GM18519 (cell line): ENCODE data around the gene IRX3.

Source experiments
- ATAC-seq: cut with Tn5 transposase; IDR thresholded peaks from one replicate; pipeline ENCODE4 v1.9.1; 2021; ENCODE audit warnings: mild to moderate bottlenecking, moderate library complexity; ENCODE audit not compliant: unreplicated experiment, low FRiP score

Gene IRX3

DNA sequence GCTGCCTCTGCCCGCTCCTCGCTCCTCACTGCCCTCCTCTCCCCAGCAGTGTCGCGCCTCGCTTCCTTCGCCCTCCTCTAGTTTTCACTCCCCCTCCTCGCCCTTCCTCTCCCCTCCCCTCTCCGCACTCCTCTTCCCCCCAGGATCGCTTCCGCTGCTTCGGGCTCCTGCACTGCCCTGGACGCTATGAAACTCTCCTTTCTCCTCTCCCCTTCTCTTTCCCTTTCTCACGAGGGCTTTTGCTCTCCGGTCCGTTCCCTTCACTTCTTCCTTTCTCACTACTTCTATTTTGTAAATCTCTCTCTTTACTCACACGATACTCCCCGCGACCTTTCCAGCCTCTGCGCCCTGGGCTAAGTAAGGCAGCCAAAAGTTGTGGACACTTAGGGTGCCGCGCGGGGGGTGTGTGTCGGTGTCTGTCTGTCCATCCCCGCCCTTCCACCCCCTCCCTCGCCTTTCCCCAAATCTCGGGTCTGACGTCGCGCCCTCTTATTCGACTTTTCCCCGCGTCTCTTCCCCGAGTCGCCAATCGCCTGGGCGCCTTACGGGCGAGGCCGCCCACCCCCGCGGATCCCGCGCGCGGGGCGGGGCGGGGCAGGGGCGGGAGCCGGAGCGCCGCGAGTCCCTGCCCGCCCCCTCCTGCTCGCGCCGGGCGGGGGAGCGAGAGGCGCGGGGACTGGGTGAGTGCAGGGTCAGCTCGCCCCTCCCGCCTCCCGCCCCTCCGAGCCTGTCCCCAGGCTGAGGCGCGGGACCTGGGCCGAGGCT is at the start of gene IRX3:
Gene IRX3, minus strand, starts transcription at position 422 of the 765 bp plus-strand sequence. CDS start 737 bp downstream, outside the sequence.
- ATAC-seq, result no peak

DNA sequence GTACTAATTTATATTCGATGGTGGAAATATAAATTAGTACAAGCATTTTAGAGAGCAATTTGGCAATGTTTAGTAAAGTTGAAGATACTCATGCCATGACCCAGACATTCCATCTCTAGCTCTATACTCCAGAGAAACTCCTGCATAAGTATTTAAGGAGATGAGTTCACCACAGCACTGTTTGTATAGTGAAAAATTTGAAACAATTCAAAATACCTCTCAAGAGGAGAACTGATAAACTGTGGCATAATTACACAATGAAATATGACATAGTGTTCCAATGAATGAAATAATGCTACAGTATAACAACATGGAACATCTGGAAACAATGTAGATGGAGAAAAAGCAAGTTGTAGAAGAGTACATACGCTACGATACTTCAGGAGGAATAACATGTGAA is 48.6 kb upstream of the IRX3 start:
- no peak for ATAC-seq

DNA sequence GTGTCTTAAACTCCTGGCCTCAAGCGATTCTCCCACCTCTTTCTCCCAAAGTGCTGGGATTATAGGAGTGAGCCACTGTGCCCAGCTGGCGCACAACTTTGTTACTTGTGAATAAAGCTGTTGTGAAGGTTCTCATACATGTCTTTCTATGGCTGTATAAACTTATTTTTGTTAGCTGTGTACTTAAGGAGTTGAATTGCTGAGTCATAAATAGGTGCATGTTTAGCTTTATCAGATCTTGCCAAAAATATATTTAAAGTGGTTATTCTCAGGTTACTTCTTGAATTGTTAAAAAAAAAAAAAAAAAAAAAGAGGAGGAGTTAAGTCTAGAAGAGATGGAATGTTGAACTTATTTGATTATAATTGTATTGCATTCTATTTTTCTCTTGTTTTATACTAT is 47.6 kb upstream of the IRX3 start:
- no peak for ATAC-seq

DNA sequence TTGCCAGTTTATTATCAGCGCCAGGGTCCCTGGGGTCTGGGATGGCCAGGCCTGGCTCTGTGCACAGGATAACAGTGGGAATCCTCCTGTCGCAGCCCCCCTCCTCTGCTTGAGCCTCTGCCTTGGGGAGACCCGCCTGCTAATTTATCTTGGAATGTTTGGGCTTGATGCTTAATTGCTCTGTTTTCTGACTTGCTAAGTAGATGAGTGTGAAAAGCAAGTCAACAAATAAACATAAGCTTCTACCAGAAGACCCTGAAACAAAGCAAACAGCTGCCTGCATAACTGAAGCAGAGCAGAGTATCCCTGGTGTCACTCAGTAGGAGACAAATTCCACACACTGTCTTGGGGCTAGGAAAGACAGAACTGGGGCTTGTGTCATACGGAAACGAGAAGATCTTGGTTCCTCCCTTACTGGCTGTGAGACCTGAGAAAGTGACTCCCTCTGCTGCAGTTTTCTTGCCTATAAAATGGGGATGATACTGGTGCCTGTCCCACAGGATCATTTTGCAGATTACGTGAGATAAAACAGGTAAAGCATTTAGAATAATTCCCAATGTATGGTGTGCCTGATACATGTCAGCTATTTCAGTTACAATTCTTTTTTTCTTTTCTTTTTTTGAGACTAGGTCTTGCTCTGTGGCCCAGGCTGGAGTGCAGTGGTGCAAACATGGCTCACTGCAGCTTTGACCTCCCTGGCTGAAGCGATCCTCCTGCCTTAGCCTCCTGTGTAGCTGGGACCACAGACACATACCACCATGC is 44.8 kb upstream of the IRX3 start:
- ATAC-seq, result no peak

- ATAC-seq, result no peak
Measured at GRCh38 chr16:54327609-54328008, 41.0 kb upstream of the IRX3 start.

DNA sequence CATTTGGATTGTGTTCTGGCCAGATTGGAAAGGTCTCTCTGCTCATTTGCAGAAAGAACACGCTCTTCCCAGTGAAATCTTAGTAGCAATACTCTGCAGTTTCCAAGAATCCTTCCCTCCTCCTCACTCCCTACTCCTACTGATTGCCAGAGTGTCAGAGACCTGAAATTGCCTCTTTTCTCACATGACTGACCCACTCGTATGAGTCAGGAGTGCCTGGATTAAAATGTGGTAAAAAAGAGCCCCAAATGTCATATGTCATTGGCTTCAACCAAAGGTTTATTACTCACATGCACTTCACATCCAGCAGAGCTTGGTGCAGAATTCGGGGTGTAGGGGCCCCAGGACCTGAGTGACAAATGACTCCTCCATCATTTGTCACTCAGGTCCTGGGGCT is 39.7 kb upstream of the IRX3 start:
- no peak for ATAC-seq

- no peak for ATAC-seq
Measured at GRCh38 chr16:54325616-54326265, 39.2 kb upstream of the IRX3 start.

DNA sequence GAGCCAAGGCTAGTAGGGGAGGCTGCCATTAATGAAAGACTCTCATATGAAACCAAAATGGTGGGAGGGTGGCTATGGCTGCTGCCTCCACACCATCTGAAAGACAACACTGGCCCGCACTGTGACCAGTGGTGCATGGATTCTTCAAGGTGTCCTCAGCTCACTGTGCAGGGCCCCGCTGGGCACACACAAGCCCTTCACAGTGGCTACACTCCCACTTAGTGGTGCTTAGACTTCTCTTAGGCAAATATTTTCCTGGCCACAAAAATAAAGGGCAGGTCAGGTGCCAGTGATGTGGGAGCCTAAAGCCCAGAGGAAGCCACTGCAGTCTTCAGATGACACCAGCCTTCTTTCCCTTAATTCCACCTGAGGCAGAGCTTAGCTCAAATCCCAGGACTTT is 38.1 kb upstream of the IRX3 start:
- no peak for ATAC-seq

DNA sequence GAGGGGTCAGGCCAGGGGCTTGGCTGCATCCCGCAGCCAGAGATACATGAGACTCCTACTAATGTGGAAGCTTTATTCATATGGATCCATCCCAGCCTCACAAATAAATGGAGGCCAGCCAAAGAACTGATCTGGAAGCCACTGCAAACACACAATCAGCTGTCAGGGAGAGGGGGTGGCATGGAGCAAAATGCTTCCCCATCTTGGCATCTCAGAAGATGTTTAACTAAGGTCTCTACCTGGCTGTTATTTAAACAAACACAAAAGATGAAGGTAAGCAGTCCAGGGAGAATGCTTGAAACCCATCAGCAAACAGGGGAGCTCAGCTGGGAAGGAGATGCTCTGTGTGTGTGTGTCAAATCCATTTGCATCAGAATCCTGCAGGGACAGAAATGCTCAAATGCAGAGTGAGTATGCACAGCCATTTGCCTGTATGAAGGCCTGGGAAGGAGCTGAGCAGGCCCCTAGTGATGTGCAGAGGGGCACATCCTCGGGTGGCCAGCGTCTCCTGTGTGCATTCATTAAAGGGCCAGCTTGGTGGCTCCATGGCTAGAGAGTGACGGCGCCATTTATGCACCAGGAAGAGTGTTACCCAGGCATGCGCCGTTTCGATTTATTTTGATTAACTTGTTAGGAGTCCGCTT is 34.2 kb upstream of the IRX3 start:
- no peak for ATAC-seq

DNA sequence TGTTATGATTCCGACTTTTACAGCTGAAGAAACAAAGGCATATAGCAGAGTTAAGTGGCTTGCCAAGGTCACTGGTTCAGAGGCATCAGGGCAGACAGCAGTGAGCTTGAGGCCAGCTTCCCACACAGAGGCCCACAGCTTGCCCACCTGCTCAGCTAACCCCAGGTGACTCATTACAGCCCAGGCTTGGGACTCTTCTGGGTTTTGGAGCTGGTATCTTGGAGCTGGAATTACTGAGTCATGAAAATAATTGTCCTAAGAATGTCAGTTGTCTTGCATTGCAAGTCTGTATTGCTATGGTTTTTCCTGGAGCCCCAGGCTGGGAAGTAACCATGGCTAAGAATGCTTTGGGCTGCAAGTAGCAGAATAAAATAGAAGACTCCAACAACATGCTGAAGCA is 32.4 kb upstream of the IRX3 start:
- ATAC-seq, result no peak

DNA sequence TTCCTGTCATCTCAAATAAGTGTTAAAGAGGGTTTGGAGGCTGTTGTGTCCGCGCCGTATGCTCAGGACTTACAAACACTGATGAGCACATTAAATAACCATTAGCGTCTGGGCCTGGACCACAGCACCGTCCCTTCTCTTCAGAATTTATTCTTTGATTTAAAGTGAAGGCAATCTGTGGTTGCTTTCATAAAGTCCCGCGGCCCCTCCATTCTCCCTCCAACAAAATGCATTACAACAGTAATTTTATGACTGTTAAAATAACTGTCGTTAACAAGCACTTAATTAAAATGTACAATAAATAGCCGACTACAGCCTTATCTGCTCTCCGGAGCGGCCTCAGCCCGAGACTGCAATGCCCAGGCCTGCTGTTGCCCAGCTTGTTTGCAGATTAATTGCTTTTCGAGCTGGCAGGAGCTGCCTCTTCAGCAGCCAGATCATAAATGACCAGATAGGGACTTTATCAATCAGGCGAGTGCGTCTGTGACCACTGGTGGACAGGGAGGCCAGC is 30.6 kb upstream of the IRX3 start:
- no peak for ATAC-seq

- no peak for ATAC-seq
Measured at GRCh38 chr16:54316095-54316889, 29.7 kb upstream of the IRX3 start.

DNA sequence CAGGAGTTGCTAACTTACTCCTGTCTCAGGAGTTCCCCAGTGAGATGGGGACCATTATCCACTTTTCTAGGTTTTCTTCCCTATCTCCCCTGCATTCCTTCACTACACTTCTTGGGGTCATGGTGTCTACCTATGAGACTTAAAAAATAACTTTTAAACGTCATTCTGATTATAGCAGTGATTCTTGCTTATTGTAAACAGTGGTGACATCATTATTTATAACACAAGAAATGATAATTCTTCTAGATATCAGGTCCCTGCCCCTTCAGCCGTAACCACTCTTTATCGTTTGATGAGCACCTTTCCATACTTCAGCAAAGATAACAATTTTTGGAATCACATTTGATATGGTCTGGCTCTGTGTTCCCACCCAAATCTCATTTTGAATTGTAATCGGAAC is 27.2 kb upstream of the IRX3 start:
- ATAC-seq, result no peak

DNA sequence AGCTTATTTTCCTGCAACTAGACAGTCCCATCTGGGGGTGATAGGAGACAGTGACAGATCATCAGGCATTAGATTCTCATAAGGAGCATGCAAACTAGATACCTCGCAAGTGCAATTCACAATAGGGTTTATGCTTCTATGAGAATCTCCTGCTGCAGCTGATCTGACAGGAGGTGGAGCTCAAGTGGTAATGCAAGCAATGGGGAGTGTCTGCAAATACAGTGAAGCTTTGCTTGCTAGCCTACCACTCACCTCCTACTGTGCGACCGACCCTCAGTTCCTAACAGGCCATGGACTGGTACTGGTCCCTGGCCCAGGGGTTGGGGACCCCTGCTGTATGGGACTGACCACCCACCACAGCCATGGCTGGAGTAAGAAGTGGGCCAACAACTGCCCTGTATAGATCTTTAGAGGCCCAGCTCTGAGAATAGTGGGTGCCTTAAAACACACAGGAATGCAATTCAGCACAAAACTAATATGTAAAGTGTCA is 26.0 kb upstream of the IRX3 start:
- ATAC-seq, result no peak

GRCh38 chr16:54309341-54309740 is 22.8 kb upstream of the IRX3 start:
- ATAC-seq, result no peak

DNA sequence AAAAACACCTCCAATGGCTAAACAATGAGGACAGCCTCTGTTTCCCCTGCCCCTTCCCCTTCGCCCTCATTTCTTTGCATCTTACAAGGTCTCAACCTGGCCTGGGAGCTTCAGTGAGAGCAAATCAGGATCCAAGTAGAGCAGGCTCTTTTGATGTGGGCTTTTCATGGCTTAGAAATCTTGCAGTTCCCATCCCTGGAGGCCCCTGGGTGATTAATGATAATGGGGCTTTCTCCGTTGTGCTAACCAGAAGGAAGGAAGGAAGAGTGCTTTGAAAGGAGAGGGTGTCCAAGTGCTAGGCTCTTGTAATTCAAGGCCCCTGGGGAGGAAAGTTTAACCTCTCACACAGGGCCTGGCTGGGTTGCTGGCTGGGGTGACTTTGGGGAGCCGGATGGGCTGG is 18.5 kb upstream of the IRX3 start:
- no peak for ATAC-seq

GRCh38 chr16:54303613-54304012 is 17.0 kb upstream of the IRX3 start:
- no peak for ATAC-seq

- no peak for ATAC-seq
Measured at GRCh38 chr16:54297154-54297553, 10.6 kb upstream of the IRX3 start.

- no peak for ATAC-seq
Measured at GRCh38 chr16:54296543-54296942, 10.0 kb upstream of the IRX3 start.
